SU-DHL-6 (cell line): ENCODE results near the gene COL6A1.

Experiments
- H2AFZ ChIP-seq: fragments of 200-600 bp; sonication (generic); 2 replicates; pipeline ENCODE4 v1.6.1; 2014; ENCODE audit warnings: low read depth, mild to moderate bottlenecking, moderate library complexity, mixed read lengths, antibody characterized with exemption, low read length; ENCODE audit not compliant: severe bottlenecking
- H3F3A ChIP-seq: fragments of 200-600 bp; shearing (Covaris generic); 2 replicates; pipeline ENCODE4 v1.6.0; 2016; ENCODE audit warnings: antibody characterized with exemption, mild to moderate bottlenecking; ENCODE audit not compliant: insufficient read depth
- H3K27ac ChIP-seq: fragments of 200-600 bp; sonication (generic); 2 replicates; pipeline ENCODE4 v1.5.1; 2016; ENCODE audit warnings: low read depth, mild to moderate bottlenecking, low read length, moderate library complexity, mixed read lengths
- H3K27me3 ChIP-seq: fragments of 200-600 bp; sonication (generic), shearing (Covaris generic); 2 replicates; pipeline ENCODE4 v1.6.0; 2014; ENCODE audit warnings: mild to moderate bottlenecking, low read length
- H3K36me3 ChIP-seq: fragments of 200-600 bp; sonication (generic); 2 replicates; pipeline ENCODE4 v1.6.1; 2014; ENCODE audit warnings: mild to moderate bottlenecking, low read length, mixed read lengths
- H3K4me2 ChIP-seq: fragments of 300-600, 200-600 bp; shearing (Covaris generic), sonication (generic); 2 replicates; pipeline ENCODE4 v1.6.0; 2014; ENCODE audit warnings: low read length, low read depth, mild to moderate bottlenecking; ENCODE audit not compliant: poor library complexity, severe bottlenecking
- H3K4me3 ChIP-seq: fragments of 200-600 bp; sonication (generic); 2 replicates; pipeline ENCODE4 v1.5.1; 2014; ENCODE audit warnings: antibody characterized with exemption, low read length, mild to moderate bottlenecking, mixed read lengths; ENCODE audit not compliant: insufficient read depth, poor library complexity, severe bottlenecking
- H3K79me2 ChIP-seq: fragments of 200-600 bp; sonication (generic); 2 replicates; pipeline ENCODE4 v1.6.1; 2014; ENCODE audit warnings: mild to moderate bottlenecking, low read length, moderate library complexity; ENCODE audit not compliant: insufficient read depth
- H3K9ac ChIP-seq: fragments of 200-600 bp; sonication (generic); 2 replicates; pipeline ENCODE4 v1.7.0; 2014; ENCODE audit warnings: mild to moderate bottlenecking, low read length
- H3K9me2 ChIP-seq: fragments of 200-600 bp; sonication (generic); replicated peaks from 2 replicates; pipeline ENCODE4 v1.6.1; 2014; ENCODE audit warnings: low read length; ENCODE audit not compliant: insufficient read depth
- H3K9me3 ChIP-seq: fragments of 200-600 bp; sonication (generic); 2 replicates; pipeline ENCODE4 v1.6.1; 2014; ENCODE audit warnings: low read length, mixed read lengths; ENCODE audit not compliant: insufficient read depth
- H4K20me1 ChIP-seq: fragments of 200-600 bp; sonication (generic); 2 replicates; pipeline ENCODE4 v1.6.1; 2014; ENCODE audit warnings: low read depth, mild to moderate bottlenecking, antibody characterized with exemption, low read length, moderate library complexity, mixed read lengths
- EZH2phosphoT487 ChIP-seq: fragments of 200-600 bp; sonication (generic), shearing (Covaris generic); conservative IDR thresholded peaks from 2 replicates; pipeline ENCODE4 v1.6.1; 2018; ENCODE audit warnings: mild to moderate bottlenecking, antibody characterized with exemption, low read length, moderate library complexity, mixed read lengths
- TF ChIP-seq, protein P1 (sequence below): fragments of 200-600 bp; sonication (generic); IDR thresholded peaks from one replicate; pipeline ENCODE4 v1.5.1; 2017; ENCODE audit warnings: antibody characterized with exemption, mild to moderate bottlenecking, low read length, moderate library complexity; ENCODE audit not compliant: insufficient read depth, poor library complexity, severe bottlenecking

Gene COL6A1

GRCh38 chr21:45952974-45953373 is 28.6 kb upstream of the COL6A1 start:
- Histone ChIP-seq H2AFZ (no peak overlapping the region), H3F3A (no peaks in the 10 kb centered on the region), H3K27ac (no peak overlapping the region), H3K9me3 (no peaks in the 10 kb centered on the region), H3K79me2 (no peaks in the 10 kb centered on the region), H3K27me3 (no peaks in the 10 kb centered on the region), H4K20me1 (no peaks in the 10 kb centered on the region), H3K9ac (no peak overlapping the region), H3K9me2 (no peaks in the 10 kb centered on the region), H3K4me3 (no peak overlapping the region), H3K36me3 (no peaks in the 10 kb centered on the region), H3K4me2 (no peak overlapping the region)
- TF ChIP-seq EZH2phosphoT487, result no peak
- TF ChIP-seq, protein P1, sequence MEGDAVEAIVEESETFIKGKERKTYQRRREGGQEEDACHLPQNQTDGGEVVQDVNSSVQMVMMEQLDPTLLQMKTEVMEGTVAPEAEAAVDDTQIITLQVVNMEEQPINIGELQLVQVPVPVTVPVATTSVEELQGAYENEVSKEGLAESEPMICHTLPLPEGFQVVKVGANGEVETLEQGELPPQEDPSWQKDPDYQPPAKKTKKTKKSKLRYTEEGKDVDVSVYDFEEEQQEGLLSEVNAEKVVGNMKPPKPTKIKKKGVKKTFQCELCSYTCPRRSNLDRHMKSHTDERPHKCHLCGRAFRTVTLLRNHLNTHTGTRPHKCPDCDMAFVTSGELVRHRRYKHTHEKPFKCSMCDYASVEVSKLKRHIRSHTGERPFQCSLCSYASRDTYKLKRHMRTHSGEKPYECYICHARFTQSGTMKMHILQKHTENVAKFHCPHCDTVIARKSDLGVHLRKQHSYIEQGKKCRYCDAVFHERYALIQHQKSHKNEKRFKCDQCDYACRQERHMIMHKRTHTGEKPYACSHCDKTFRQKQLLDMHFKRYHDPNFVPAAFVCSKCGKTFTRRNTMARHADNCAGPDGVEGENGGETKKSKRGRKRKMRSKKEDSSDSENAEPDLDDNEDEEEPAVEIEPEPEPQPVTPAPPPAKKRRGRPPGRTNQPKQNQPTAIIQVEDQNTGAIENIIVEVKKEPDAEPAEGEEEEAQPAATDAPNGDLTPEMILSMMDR, result no peak

DNA sequence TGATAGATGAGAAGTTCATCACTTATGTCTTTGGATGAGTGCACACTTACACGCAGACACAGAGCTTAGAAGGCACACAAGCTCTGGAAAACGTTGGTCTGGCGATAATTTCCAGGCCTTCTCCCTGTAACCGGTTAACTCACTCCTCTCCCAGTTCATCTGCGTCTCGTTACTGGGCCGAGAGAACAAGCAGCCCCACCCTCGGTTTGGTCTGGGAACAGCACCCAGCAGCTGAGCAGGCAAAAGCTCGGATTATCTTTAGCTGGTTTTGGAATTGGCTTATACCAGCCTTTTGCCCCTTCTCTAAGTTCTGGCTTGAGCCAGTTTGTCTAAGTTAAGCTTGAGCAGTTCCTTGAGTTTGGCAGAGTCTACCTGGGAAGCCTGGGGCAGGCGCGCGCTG is 27.3 kb upstream of the COL6A1 start:
- H3K4me3 ChIP-seq, result no peak overlapping the region
- H3K27me3 ChIP-seq, result no peaks in the 10 kb centered on the region
- H2AFZ ChIP-seq, result no peak overlapping the region
- no peaks in the 10 kb centered on the region for H3K9me3 ChIP-seq
- H3K36me3 ChIP-seq, result no peaks in the 10 kb centered on the region
- TF ChIP-seq, protein P1, result no peak
- no peak for TF ChIP-seq EZH2phosphoT487
- no peak overlapping the region for H3K4me2 ChIP-seq
- H4K20me1 ChIP-seq, result no peaks in the 10 kb centered on the region
- H3K27ac ChIP-seq, result no peak overlapping the region
- H3K79me2 ChIP-seq, result no peaks in the 10 kb centered on the region
- no peak overlapping the region for H3K9ac ChIP-seq
- H3F3A ChIP-seq, result no peaks in the 10 kb centered on the region
- no peaks in the 10 kb centered on the region for H3K9me2 ChIP-seq

GRCh38 chr21:45954921-45955320 is 26.6 kb upstream of the COL6A1 start:
- Histone ChIP-seq H2AFZ (no peak overlapping the region), H3K27me3 (no peaks in the 10 kb centered on the region), H4K20me1 (no peaks in the 10 kb centered on the region), H3K4me3 (no peak overlapping the region), H3K9ac (no peak overlapping the region), H3K27ac (no peak overlapping the region), H3K4me2 (no peak overlapping the region), H3K79me2 (no peaks in the 10 kb centered on the region), H3K9me3 (no peaks in the 10 kb centered on the region), H3F3A (no peaks in the 10 kb centered on the region), H3K36me3 (no peaks in the 10 kb centered on the region), H3K9me2 (no peaks in the 10 kb centered on the region)
- TF ChIP-seq EZH2phosphoT487, result no peak
- TF ChIP-seq, protein P1, result no peak
